GM18907 (cell line): Measurements from ENCODE around the gene FAM9A.
A peak's percentile ranks its signal among the peaks of the same experiment; 100 is the strongest.

Experiments used
- ATAC-seq: cut with Tn5 transposase; IDR thresholded peaks from one replicate; pipeline ENCODE4 v1.9.1; 2021; ENCODE audit warnings: mild to moderate bottlenecking, moderate library complexity; ENCODE audit not compliant: unreplicated experiment

The FAM9A gene

GRCh38 chrX:8801041-8801599, at the start of gene FAM9A:
Gene FAM9A, minus strand, starts transcription at chrX:8801383. Its CDS starts 1,212 bp downstream, at chrX:8800171.
- ATAC-seq = no peak

GRCh38 chrX:8850478-8850877, 49.3 kb upstream of the FAM9A start:
- no peak for ATAC-seq

DNA sequence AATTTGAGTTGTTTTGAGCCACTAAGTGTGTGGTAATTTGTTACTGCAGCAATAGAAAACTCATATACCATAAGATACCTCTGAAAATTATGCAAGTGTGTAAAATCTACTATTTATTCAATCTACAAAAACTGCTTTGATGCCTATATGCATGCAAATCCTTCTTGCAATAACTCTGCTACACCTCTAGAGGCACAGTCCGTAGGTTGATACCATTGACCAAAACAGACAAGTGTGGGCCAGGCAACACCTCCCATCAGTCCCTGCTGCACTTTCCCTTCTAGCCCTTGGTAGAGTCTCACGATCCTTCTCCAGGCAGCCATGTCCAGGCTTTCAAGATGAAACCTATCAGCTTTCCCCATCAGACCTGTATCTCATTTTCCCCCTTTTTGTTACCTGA, 48.8 kb upstream of the FAM9A start:
- ATAC-seq = no peak

DNA sequence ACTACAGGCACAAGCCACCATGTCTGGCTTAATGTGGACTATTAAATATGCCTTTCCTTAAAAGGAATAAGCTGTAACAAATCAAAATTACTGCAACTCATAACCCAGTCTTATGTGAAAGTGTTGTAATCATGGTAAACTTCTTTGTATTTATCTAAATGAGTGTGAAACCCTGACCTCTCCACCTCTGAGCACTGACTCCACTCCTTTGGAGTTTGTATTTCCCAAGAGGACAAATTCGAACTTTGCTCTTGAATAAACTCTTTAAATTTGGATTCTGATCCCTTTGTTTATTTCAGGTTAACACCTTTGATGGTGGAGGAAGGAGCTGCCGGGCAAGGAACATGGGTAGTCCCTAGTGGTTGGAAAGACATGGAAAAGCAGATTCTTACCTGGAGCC, 48.3 kb upstream of the FAM9A start:
- ATAC-seq = no peak

GRCh38 chrX:8848911-8849310, 47.7 kb upstream of the FAM9A start:
- ATAC-seq = no peak

DNA sequence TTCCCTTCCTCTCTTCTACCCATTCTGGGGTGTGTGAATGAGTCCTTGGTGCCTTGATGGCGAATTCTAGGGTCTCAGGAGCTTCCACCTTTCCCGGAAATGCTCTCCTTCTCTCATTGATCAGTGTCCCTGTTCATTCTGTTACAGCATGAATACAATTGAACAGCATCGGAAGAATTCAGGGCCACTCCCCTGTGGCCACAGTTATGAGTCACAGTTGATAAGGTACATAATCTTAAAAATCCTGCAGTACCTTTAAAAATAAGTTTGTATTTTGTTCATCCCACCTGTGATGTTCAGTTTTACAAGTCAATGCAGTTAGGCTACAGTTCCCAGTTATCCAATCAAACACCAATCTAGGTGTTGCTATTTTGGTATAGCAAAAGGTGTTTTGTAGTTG, 47.3 kb upstream of the FAM9A start:
- no peak for ATAC-seq

DNA sequence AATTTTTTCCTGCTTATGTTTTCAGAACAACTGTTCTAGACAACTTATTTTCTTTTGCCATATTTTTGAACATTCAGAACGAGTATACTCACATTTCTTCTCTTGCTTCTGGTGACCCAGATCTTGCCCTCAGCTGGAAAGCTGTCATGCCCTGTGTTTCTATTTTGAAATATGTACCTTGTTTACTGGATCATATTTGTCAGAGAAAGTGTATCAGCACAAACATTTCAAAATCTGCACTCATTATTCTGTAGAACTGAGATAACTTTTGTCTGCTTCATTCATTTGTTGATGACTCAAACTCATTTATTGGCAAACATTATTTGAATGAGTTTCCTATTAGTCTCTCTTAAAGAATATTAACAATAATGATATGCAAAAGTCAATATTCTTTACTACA, 46.2 kb upstream of the FAM9A start:
- no peak for ATAC-seq

DNA sequence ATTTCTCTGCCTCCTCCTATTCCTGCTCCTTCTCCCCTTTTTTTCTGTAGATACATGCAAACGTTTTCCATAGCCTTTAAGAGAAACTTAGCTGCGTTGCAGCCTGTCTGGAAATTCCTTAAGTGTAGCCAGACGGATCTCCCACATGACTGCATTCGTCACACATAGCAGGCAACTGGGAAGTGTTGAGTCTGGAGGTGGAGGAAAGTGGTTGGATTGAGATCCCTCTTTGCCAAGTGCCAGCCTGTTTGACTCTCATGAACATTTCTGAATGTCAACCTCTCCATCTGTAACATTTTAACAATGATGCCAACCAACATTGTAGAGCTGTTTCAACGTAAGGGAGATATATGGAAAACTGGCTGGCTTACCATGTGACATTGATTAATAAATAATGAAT, 45.1 kb upstream of the FAM9A start:
- no peak for ATAC-seq

GRCh38 chrX:8845469-8845868, 44.3 kb upstream of the FAM9A start:
- no peak for ATAC-seq

- no peak for ATAC-seq
These were observed 43.9 kb upstream of the FAM9A start for GRCh38 chrX:8845060-8845459.

GRCh38 chrX:8844157-8844556, 43.0 kb upstream of the FAM9A start:
- ATAC-seq = no peak

GRCh38 chrX:8841911-8842310, 40.7 kb upstream of the FAM9A start:
- ATAC-seq = no peak

DNA sequence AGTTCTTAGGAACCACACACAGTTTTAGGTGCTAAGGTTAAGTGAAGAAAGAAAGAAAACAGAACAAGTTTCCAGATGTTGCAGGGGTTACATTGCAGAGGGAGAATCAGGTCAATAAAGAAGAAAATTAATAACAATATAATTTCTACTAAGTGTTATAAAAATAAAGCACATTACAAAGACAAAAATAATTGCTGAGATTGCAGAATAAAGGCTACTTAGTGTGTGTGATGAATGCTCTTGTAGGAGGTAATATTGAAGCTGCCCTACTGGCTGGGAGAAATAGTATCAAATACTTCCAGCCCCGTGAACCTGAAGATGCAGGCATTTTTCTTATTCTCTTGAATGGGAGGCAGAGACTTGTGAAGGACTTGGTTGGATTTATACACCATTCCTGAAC, 33.2 kb upstream of the FAM9A start:
- ATAC-seq = no peak

DNA sequence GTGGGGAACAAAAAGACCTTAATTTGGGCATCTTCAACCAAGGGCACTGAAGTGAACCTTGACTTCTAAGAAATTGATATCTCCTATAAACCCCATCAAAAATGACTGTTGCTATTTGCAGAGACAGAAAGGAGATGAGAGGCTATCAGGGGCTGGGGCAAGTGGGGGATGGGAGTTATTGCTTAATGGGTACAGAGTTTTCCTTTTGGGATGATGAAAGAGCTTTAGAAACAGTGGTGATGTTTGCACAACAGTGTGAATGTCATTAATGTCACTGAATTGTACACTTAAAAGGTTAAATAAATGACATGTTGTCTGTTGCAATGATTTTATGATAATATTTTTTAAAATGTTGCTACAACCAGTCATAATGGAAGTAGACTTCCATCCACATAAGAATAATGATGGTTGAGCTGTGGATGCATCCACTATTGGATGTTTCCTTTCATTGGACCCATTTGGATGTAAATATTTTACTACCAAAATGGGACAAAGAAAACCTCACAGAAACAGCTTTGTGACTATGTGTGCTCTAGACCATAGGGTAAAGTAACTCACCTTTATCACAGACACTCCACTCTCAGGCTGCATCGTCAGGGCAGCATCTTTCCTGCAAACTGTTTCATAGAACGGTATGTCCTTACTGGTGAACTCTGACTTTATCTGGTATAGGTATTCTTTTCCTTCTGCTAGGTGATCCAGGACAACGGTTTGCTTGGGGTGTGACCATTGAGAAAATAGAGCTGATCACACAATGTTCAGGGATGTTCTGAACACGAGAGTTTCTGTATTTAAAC, 31.6 kb upstream of the FAM9A start:
- no peak for ATAC-seq

GRCh38 chrX:8823698-8824097, 22.5 kb upstream of the FAM9A start:
- ATAC-seq = no peak

- ATAC-seq = no peak
These were observed 20.8 kb upstream of the FAM9A start for GRCh38 chrX:8822002-8822401.

DNA sequence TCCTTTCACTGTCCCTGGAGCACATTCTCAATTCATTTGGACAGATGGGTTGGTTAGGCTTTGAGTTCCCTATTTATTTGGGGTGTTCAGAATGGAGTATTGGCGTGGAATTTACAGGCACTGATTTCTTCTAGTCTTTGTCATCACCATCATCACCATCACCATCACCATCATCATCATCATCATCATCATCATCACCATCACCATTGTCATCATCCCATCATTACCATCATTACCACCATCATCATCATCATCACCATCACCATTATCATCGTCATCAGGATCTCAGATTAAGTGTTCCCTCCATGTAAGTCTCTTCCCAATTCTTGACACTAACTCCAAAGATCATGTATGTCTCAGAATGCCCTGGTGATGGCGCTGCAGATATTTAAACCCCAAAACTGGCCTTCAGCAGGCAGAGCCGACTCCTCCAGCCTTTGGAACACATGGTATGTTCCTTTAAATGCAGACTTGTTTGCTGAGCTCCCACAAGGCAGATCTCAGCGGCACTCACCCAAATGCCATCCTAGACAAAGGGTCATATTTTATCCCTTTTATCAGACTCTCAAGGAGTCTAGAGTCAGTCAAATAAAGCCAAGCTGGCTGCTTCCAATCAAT, 19.8 kb upstream of the FAM9A start:
- ATAC-seq = no peak

DNA sequence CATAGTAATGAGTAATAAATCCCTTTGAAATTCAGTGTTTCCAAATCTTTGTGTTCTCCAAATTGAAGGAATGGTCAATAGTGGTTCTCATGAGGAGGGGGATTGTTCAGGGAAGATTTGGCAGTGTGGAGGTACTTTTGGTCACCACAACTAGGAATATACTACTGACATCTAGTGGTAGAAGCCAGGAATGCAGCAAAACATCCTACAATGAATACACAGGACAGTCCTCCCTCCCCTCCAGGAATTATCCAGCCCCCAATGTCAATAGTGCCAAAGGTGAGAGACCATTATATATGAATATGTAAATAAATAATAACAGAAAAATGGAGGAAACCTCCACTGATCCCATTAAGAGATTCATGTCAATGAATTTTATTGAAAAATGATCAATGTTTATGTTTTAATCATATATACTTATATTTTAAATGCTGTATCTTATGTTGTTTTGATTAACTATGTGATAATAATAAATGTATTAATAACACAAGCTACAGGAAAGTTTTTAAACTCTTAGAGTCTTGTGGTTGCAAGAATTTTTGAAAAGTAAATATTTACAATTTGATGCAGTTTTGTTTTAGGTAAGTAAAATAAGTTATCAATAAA, 14.4 kb upstream of the FAM9A start:
- peak; percentile 73 for ATAC-seq

GRCh38 chrX:8813036-8813435, 11.9 kb upstream of the FAM9A start:
- ATAC-seq = no peak

DNA sequence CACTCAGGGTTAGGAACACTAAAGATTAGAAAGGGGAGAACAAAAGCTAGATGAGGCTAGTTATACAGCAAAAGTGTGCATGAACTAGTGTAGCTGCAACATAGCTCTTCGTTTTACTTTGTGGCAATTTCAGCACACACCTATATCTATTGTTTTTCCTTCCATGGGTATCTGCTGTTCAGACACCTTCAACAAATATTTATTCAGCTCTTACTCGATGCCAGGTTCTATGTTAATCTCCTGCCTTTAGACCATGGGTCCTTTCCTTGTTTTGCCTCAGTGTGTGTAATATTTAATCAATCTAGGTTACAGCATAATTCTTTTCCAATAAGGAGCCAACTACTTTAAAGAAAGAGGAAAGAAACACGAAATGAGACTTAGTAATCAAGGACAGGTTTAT, 10.4 kb upstream of the FAM9A start:
- no peak for ATAC-seq

DNA sequence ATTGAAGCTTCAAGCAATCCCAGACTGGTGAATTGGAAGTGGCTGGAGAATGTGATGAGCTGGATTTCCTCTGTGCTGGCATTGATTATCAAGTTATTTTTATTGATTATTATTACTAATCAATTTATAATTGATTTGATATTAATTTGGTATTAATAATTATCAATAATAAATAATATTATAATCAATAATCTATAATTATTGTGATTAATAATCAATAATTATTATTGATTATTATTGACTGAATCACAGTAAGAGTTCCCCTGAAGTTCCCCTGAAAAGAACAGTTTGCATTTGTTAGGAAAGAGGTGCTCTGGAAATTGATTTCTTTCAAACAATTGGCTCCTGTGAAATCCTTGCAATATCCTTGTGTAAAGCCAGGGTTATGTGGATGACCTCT, 7.5 kb upstream of the FAM9A start:
- no peak for ATAC-seq

DNA sequence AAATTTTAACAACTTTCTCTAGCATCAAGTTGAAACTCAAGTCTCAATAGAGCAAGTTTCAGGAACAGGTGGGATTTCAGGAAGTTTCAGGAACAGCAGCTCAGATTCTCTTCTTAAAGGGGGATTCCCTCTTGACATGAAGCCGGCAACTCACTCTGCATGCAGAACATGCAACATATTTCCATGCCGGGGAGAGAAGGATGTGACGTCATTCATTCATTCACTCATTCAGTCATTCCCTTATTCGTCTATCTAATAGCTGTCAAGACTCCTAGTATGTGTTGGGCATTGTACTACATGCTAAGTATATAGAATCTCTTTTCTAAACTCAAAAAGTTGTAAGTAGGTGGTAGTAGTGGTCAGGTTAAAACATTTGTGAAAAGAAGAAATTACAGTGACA, 4.8 kb upstream of the FAM9A start:
- no peak for ATAC-seq
